DND-41 (cell line): ENCODE results near the gene USP20.

Experiments used
- EZH2 ChIP-seq: IDR thresholded peaks from 3 replicates; pipeline ENCODE4 v1.6.1; 2012; ENCODE audit warnings: borderline replicate concordance, low read depth, mild to moderate bottlenecking, moderate library complexity, low read length, inconsistent platforms; ENCODE audit not compliant: severe bottlenecking
- TF ChIP-seq, protein P1 (sequence below): IDR thresholded peaks from 2 replicates; pipeline ENCODE4 v1.5.1; 2012; ENCODE audit warnings: borderline replicate concordance, low read length, moderate library complexity, mild to moderate bottlenecking; ENCODE audit not compliant: poor library complexity, severe bottlenecking; ENCODE audit errors: extremely low read depth

GRCh38 chr9:129879103-129879699, 43.9 kb downstream of the USP20 start:
- TF ChIP-seq, protein P1, sequence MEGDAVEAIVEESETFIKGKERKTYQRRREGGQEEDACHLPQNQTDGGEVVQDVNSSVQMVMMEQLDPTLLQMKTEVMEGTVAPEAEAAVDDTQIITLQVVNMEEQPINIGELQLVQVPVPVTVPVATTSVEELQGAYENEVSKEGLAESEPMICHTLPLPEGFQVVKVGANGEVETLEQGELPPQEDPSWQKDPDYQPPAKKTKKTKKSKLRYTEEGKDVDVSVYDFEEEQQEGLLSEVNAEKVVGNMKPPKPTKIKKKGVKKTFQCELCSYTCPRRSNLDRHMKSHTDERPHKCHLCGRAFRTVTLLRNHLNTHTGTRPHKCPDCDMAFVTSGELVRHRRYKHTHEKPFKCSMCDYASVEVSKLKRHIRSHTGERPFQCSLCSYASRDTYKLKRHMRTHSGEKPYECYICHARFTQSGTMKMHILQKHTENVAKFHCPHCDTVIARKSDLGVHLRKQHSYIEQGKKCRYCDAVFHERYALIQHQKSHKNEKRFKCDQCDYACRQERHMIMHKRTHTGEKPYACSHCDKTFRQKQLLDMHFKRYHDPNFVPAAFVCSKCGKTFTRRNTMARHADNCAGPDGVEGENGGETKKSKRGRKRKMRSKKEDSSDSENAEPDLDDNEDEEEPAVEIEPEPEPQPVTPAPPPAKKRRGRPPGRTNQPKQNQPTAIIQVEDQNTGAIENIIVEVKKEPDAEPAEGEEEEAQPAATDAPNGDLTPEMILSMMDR: no peak
- no peak for TF ChIP-seq EZH2
